ELF-1 (cell line): ENCODE data around the gene DDX59.
"Not testable (repeated sequence)": the region's sequence is repeated elsewhere in the genome, so short reads cannot be mapped to it uniquely, and the experiment has no call there.

ENCODE experiments used
- DNase-seq: peaks from one replicate; pipeline ENCODE4 v3.0.0-alpha.2; 2016; ENCODE audit warnings: low read depth, low spot score

DDX59 gene

DNA sequence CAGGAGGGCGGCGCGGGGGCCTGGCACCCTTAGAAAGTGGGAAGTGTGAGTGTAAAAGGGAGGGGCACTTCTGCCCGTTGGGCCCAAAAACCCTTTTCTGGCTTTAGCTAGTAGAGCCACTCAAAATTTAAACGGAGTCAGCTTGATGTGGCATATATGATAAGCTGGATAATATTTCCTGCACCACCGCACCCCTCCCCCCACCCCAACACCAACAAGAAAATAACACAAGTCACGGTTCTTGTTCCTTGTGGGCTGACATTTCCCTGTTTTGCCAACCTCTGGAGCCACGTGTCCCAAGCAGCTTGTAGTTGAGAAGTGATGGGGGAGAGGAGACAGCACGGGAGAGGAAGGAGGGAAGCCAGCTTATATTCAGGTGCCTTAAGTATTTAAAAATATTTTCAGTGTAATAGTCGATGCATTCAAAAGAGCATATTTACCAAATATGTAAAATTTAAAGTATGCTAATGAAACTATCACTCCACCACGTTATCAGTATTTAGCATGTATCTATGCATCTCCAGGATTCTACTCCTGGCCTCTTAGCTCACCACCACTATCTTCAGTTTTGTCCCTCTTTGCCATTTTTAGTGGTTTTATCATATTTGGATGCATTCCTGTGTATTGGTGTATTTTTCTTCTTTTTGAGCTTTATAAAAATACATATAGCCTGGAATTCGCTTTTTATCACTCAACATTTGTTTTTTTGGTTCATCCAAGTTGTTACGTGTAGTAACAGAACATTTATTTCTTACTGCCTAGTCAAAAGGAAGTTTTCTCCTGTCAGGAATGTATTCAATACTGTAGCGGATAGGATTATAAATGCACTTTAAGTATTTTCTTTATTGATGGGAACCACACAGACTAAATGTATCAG is 773 bp upstream of the DDX59 start:
- no peak for DNase-seq

DNA sequence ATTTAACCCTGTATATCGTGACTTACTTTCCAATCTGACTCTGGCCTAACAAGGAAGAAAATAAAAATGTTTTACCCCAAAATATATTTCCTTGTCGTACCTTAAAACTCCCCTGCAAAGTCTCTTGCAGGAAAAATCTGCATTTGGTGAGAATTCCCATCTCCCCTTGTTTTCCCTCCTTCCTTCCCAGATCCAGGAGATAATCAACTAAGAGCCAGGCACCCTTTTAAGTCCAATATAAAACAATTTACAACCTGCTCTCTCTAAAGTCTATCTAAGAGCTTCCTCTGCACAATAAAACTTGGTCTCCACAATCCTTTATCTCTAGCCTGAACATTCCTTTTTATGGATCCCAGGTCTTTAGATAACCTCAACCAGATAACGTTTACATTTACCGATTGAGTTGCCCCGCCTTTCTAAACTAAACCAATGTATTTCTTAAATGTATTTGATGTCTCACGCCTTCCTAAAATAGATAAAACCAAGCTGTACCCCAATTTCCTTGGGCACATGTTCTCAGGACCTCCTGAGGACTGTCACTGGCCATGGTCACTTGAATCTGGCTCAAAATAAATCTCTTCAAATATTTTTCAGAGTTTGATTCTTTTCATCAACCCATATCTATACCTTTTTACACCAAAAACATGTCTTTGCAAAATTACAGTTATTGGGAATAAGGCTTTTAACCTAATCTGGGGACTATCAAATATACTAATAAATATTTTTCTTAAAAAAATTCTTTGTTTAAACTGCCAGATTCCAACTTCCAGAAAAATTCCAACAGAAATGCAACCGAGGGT is 993 bp downstream of the DDX59 start:
- DNase-seq: peak; percentile 9

DNA sequence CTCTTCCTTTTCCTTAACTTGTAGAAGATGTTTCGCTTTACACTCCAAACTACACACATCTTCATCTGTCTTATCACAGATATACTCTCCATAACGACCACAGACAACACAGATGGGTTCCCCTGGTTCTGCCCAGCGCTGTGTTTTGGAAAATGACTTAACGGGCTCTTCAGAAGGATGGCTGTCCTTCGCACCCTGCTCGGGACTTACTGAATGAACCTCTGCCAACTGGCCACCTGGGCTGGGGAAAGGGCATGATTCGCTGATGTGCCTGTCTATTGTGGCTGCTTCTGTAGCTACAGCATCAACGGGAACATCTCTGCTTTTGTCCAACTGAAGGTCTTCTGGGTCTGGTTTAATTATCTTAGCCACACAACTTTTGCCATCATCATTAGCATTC is 3.4 kb downstream of the DDX59 start:
- peak; percentile 7 for DNase-seq

DNA sequence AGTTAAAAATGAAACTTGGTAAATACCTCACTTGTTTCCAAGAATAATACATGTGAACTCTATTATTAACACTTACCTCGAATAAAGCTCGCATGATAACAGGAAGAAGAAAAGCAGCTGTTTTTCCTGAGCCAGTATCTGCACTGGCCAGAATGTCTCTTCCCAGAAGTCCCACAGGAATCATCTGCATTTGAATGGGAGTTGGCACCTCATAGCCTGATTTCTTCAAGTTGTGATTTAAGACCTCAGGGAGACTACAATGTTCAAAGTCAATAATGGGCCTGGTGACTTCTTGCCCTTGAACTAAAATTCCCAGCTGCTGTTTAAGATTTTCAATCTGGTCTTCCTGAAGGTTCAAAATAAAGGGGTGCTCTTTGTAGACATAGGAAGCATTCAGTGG is 3.8 kb downstream of the DDX59 start:
- DNase-seq: peak; percentile 11

DNA sequence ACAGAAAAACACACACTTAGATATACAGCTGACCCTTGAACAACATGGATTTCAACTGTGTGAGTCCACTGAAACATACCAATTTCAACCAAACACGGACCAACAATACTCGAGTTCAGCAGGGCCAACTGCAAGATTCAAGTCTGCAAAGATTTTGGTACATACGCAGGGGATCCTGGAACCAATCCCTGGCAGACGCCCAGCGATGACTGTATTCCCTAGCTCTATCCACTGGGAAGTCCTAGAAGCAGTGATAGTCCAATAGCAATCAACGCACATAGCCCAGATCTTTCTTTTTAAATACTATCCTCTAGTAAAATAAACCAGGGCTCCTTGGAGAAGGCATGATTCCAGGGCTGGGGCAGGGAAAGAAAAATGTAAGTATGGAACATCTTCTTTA is 9.0 kb downstream of the DDX59 start:
- DNase-seq: no peak

DNA sequence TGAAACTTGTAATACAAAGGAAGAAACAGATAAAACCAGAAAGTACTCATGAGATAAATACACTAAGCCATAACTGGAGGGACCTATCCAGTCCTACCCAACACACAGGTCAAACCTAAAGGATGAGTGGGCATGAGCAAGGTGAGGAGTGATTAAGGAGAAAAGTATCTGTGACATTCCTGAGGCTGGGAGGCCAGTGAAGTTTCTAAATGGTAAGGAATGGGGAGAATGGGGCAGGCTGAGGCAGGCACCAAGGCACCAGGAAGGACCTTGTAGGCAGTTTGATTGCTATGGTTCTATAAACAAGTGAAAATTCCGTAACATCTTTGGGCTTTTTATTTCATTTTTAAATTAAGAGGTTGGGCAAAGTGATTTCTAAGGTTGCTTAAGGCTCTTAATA is 10.4 kb downstream of the DDX59 start:
- peak; percentile 43 for DNase-seq

DNA sequence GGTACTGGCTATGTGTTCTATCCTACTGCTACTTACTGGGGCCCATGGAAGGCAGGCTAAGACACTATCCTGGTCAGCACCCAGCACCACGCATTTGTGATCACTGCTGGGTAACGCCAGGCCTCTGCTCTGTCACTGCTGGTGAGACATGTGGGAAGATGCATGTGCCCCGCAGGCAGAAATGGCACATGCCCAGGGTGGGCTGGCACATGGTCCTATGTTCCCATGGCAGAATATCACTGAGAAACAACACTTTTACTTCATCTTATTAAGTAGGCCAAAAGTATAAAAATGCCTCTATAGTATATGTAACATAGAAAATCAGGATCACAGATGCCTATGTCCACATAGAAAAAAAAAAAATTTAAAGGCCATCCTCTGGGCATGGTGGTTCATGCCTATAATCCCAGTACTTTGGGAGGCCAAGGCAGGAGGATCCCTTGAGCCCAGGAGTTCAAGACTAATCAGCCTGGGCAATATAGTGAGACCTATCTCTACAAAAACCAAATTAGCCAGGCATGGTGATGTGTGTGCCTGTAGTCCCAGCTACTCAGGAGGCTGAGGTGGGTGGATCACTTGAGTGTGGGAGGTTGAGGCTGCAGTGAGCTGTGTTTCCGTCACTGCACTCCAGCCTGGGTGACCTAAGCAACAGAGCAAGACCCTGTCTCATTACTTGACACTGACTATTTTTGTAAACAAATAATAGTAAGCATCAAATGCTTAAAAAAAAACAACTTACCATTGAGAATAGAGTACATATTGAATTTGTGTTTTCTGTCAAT is 11.5 kb downstream of the DDX59 start:
- no peak for DNase-seq

DNA sequence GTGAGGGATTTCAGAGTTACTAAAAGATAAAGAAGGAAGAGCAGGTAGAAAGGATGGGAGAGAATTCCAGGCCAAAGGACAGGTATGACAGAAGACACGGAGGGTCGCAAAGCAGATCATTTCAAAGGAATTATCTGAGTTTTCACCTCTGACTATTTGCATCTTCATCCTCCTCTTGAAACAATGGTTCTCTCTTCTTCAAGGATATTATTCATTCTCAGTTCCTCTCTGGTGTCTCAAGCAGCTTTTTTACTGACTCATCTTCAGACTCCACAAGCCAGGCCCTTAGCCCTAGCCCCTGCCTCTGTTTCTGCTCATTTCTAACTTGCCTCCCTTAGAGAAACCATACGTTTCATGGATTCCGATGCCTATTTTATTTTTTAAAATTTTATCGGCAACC is 15.0 kb downstream of the DDX59 start:
- no peak for DNase-seq

DNA sequence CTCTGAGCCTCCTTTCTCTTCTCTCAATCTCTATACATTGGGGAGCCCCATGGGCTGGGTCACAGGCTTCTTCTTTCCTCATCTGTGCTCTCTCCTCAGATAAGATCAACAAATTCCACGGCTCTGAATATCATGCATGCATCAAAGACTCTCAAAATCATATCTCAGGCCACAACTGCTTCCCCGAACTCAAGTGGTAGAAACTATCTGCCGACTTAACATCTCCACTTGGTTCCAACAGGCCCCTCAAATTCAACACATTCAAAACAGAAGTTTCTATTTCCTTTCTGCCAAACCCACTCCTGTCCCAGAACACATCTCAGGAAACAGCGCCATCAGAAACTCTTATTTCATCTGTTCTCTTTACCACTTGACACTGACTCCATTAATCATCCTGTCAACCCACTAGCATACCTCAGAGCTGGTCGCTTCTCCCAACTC is 16.7 kb downstream of the DDX59 start:
- no peak for DNase-seq

DNA sequence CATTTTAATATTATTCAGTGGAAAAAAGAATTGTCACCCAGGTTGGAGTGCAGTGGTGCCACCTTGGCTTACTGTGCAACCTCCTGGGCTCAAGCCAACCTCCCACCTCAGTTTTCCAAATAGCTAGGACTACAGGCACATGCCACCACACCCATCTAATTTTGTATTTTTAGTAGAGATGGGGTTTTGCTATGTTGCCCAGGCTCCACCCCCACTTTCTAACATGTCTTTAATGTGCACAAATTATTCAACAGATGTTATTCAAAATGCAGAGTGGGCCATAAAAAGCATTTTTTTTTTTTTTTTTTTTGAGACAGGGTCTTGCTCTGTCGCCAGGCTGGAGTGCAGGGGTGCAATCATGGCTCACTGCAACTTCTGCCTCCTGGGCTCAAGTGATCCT is 17.3 kb downstream of the DDX59 start:
- no peak for DNase-seq

DNA sequence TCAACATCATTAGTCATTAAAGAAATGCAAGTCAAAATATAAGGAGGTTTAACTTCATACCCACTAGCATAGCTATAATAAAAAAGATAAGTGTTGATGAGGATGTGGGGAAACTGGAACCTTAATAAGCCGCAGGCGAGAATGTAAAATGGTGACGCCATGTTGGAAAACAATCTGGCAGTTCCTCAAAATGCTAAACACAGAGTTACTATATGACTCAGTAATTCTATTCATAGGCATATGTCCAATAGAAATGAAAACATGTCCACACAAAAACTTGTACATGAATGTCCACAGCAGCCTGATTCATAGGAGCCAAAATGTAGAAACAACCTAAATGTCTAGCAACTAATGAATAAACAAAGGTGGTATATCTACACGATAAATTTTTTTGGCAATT is 23.2 kb downstream of the DDX59 start:
- no peak for DNase-seq

DNA sequence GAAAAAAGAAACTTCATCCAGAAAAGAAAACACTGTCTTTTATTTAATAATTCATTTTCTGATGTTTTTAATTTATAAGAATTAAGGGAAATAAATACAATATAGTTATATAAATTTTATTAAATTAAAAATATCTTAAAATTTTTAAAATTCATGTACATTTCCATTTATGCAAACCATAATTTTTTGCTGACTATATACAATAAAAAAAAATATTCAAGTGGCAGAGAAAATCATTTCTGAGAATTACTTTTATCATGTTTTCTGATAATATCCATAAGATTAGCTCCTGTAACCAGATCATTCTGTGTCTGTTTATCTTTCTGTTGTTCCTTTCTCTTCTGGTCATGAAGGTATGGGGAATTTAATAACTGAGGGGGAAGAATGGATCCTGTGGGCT is 25.7 kb downstream of the DDX59 start:
- DNase-seq: no peak

DNA sequence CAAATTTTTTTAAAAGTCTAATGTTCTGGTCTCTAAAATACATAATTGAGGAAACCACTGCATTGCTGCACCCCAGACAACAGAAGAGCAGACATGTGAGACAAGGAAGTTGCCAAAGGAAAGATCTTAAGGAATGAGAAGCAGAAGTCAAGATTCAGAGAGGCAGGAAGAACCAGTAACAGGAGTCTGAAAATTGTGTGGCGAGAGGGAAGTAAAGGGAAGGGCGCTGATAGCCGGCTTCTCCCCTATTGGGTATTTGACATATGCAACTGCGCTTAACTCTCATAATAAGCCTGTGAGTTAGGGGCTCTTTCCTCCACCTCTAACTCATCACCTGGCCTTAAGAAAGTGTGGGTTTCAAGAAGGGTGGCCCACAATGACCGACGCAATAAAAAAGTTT is 27.2 kb downstream of the DDX59 start:
- DNase-seq: no peak

DNA sequence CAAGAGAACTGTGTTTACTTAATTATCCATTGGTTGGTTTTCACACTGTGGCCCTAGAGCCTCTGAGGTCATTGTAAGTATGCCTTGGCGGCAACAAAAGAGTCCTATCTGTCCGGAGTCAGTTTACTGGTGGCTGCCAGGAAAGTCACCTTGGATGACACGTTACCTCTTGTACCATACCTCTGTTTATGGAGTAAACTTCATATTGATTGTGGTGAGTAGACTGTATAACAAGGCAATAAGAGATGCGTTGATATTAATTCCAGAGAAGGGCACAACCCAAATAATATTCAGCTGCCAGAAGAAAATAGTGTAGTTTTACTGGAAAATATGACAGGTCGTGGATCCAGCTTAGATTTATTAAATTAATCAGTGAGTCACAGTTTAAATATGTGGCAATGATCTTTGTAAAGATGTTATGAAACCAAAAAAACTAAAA is 28.7 kb downstream of the DDX59 start:
- no peak for DNase-seq

DNA sequence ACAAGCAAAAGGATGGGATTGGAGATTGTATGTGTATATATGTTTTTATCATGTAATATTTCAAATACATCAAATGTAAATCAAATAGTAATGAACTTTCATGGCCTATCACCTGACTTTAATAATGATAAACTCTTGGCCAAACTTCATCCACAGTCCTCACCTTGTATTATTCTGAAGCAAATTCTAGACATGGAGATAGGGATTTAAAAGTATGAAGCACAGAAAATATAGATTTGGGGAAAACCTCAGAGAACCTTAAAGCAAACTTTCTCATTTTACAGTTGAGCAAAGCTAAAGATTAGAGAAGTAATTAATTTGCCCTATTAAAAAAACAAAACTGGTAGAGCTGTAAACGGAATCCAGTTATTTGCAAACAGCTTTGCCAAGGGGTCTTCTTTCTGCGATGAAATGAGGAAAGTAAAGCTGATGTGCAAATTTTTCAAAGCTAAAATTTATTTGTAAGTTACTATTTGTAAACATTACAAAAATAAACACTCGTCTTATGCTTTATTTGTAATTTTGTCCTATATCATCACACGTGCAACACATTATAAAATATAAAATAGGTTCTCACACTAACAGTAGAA is 29.2 kb downstream of the DDX59 start:
- no peak for DNase-seq

DNA sequence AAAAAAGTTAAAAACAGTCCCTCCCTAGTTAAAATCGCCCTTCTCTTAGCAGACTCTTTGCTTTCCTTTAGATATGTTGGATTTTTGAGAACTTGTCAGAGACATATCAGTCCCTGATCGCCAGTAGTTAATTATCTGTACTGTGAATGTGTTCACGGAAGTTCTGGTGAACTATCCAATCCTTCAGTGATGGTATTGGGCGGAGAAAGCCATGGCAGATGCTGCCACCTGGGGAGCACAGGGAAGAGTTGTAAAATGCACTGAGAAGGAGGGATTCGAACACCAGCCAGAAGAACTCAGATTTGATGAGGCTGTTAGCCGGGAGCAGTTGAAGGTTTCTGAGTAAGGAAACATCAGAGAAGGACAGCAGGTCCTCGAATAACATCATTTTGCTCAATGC is 31.6 kb downstream of the DDX59 start:
- DNase-seq: no peak

DNA sequence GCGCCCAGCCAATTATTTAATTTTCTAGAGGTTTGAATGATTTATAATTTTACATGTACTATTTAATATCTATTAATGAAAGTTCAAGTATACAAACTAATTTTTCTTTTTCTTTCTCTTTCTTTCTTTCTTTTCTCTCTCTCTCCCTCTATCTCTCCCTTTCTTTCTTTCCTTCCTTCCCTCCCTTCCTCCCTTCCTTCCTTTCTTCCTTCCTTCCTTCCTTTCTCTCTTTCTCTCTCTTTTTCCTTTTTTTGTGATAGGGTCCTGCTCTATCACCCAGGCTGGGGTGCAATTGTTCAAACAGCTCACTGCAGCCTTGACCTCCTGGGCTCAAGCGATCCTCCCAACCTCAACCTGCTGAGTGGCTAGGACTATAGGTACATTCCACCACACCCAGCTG is 33.0 kb downstream of the DDX59 start:
- DNase-seq: no peak

DNA sequence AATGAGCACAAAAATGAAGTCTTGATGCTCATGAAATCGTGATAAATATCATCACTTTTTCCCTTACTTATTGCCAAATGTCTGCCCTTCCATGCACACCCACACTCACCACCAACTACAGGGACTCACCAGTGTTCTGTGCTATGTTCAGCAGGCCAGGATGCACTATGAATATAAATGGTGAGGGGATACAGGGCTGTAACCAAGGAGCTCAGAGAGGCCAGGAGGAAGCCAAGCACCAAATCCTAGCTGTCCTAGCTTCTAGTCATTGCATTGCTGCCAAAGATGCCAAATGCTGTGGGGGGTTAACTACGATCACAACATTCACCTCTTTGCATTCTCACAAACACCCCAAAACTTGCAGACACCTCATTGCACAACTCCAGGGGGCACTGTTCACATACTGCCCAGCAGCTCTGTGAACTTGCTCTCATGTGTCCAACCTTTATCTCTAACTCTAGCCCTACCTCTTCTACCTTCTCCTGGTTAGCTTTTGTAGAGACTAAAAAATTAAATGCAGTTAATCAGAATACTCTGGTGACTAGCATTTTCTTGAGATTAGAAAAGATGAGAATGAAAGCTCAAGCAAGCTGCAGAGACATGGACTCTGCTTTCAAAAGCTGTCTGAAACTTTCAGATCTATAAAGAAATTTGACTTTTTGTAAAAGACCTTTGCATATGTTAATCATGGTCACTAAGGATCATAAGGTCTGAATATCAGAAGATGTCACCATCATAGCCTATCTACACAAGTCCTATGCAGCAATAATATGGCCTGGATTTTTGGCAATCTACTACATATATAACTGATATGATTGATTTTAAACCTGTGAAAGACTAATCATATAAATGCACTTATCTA is 35.2 kb downstream of the DDX59 start:
- DNase-seq: no peak

DNA sequence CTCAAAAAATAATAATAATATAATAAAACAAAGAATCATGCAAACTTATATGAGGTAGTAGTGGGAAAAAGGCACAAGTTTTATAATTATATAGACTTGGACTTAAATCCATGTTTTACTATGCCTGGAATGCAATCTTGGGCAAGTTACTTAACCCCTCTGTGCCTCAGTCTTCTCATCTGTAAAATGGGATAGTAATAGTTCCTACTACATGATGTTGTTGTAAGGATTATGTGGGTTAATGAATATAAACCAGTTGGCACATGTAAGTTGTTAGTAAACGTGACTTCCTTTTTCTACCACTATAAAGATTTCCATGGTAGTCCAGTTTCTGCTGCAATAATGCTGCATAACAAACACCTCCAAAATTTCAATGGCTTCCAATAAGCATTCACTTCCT is 38.3 kb downstream of the DDX59 start:
- DNase-seq: no peak

DNA sequence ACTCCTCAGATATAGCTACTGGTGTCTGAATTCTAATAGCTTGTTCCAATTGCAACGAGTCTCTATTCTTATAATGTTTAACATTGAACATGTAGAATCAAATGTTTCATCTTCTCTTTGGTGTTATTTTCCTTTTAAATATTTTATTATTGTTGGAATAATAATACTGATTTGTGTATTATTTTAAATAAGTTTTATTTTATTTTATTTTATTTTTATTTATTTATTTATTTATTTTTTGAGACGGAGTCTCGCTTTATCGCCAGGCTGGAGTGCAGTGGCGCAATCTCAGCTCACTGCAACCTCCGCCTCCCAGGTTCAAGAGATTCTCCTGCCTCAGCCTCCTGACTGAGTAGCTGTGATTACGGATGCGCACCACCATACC is 39.2 kb downstream of the DDX59 start:
- not testable (repeated sequence) for DNase-seq
